ENCODE measurements around the gene PCDHA4.
"Not testable (repeated sequence)": the region's sequence is repeated elsewhere in the genome, so short reads cannot be mapped to it uniquely, and the experiment has no call there.

Gene PCDHA4

GRCh38 chr5:140806834-140807775 is at the start of gene PCDHA4:
PCDHA4 (plus strand) TSS chr5:140807068.
- Histone ChIP-seq H3K4me3 (ENCODE audit: low read depth, low read length) (peak within 1 kb of the TSS; percentile 83), H3K27ac (ENCODE audit: low read depth, low read length) (no peak within 1 kb of the TSS), H3K9ac (ENCODE audit: low read depth, low read length) (peak within 1 kb of the TSS; percentile 80), H3K9me3 (ENCODE audit: control insufficient read depth, insufficient read depth, low read length) (peaks cover 6% of the 10 kb centered on the region; the same call in 1 of the 2 replicates), H3K36me3 (ENCODE audit: control insufficient read depth, insufficient read depth, low read length) (no peaks in the 10 kb centered on the region), H3K4me1 (ENCODE audit: control insufficient read depth, insufficient read depth, low read length) (no peaks in the 10 kb centered on the region), H3K27me3 (ENCODE audit: control insufficient read depth, insufficient read depth, low read length) (no peaks in the 10 kb centered on the region)

DNA sequence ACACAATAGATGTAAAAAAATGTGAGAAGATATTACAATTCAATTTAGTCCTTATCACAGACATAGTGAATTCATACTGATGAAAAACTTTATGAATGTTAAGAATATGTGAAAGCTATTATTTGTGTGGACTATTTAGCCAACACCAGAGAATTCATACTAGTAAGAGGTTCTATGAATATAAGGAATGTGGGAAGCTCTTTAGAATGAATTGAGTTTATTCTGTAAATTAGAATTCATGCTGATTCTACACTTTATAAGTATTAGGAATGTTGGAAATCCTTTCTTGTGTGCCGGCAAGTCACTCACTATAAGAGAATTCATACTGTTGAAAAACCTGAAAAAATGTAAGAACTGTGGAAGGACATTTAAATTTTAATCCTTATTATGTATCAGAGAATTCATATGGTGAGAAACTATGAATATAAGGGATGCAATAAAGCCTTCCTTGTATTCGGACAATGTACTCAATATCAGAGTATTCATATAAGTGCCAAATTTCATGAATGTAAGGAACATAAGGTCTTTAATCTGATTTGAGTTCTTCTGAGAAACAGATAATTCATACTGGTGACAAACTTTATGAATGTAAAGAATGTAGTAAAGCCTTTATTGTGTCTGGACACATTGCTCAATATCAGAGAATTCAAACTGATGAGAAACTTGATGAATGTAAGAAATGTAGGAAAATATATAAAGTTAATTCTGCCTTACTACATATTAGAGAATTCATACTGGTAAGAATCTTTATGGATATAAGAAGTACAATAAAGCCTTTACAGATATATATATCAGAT is 42.5 kb upstream of the PCDHA4 start:
- H3K27ac ChIP-seq (ENCODE audit: low read depth, low read length), result no peak overlapping the region
- no peak overlapping the region for H3K9ac ChIP-seq (ENCODE audit: low read depth, low read length)
- no peak overlapping the region for H3K4me3 ChIP-seq (ENCODE audit: low read depth, low read length)
- no peaks in the 10 kb centered on the region for H3K27me3 ChIP-seq (ENCODE audit: control insufficient read depth, insufficient read depth, low read length)
- no peaks in the 10 kb centered on the region for H3K36me3 ChIP-seq (ENCODE audit: control insufficient read depth, insufficient read depth, low read length)
- H3K9me3 ChIP-seq (ENCODE audit: control insufficient read depth, insufficient read depth, low read length), result peaks cover 75% of the 10 kb centered on the region
- H3K4me1 ChIP-seq (ENCODE audit: control insufficient read depth, insufficient read depth, low read length), result no peaks in the 10 kb centered on the region

GRCh38 chr5:140767444-140767843 is 39.4 kb upstream of the PCDHA4 start:
- no peaks in the 10 kb centered on the region for H3K36me3 ChIP-seq (ENCODE audit: control insufficient read depth, insufficient read depth, low read length)
- H3K27me3 ChIP-seq (ENCODE audit: control insufficient read depth, insufficient read depth, low read length), result no peaks in the 10 kb centered on the region
- H3K4me1 ChIP-seq (ENCODE audit: control insufficient read depth, insufficient read depth, low read length), result no peaks in the 10 kb centered on the region
- H3K27ac ChIP-seq (ENCODE audit: low read depth, low read length), result no peak overlapping the region
- H3K4me3 ChIP-seq (ENCODE audit: low read depth, low read length), result no peak overlapping the region
- H3K9ac ChIP-seq (ENCODE audit: low read depth, low read length), result no peak overlapping the region
- H3K9me3 ChIP-seq (ENCODE audit: control insufficient read depth, insufficient read depth, low read length), result peaks cover 89% of the 10 kb centered on the region

GRCh38 chr5:140780512-140780911 is 26.4 kb upstream of the PCDHA4 start:
- Histone ChIP-seq H3K27me3 (ENCODE audit: control insufficient read depth, insufficient read depth, low read length) (no peaks in the 10 kb centered on the region), H3K4me3 (ENCODE audit: low read depth, low read length) (no peak overlapping the region), H3K27ac (ENCODE audit: low read depth, low read length) (no peak overlapping the region), H3K9ac (ENCODE audit: low read depth, low read length) (no peak overlapping the region), H3K9me3 (ENCODE audit: control insufficient read depth, insufficient read depth, low read length) (peaks cover 68% of the 10 kb centered on the region), H3K4me1 (ENCODE audit: control insufficient read depth, insufficient read depth, low read length) (no peaks in the 10 kb centered on the region), H3K36me3 (ENCODE audit: control insufficient read depth, insufficient read depth, low read length) (no peaks in the 10 kb centered on the region)

DNA sequence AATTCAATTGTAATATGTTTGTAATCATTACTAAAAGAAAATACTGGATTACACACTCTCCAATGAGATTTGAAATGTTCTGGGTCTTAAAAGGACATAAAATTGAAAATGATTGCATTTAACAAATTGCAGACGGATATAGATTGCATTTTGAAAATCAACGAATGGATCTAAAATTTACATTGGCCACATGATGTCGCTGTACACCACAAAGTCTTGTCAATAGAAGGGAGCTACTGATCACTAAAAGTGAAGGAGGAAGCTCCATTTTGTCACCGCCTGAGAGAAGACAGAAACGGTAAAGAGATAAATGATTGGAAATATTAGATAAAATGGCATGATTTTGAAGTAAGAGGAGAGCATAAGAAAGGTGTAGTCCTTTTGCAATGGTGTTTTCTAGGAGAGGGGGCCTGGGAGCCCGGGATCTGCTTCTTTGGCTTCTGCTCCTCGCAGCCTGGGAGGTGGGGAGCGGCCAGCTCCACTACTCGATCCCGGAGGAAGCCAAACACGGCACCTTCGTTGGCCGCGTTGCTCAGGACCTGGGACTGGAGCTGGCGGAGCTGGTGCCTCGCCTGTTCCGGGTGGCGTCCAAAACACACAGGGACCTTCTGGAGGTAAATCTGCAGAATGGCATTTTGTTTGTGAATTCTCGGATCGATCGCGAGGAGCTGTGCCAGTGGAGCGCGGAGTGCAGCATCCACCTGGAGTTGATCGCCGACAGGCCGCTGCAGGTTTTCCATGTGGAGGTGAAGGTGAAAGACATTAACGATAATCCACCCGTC is 20.8 kb upstream of the PCDHA4 start, which contains the start of gene PCDHA1:
Gene PCDHA1 (plus strand): TSS at position 236 of the 782 bp plus-strand sequence.
- H3K4me1 ChIP-seq (ENCODE audit: control insufficient read depth, insufficient read depth, low read length), result no peaks in the 10 kb centered on the region
- no peaks in the 10 kb centered on the region for H3K36me3 ChIP-seq (ENCODE audit: control insufficient read depth, insufficient read depth, low read length)
- H3K4me3 ChIP-seq (ENCODE audit: low read depth, low read length), result no peak within 1 kb of the TSS
- no peaks in the 10 kb centered on the region for H3K27me3 ChIP-seq (ENCODE audit: control insufficient read depth, insufficient read depth, low read length)
- H3K27ac ChIP-seq (ENCODE audit: low read depth, low read length), result no peak within 1 kb of the TSS
- H3K9ac ChIP-seq (ENCODE audit: low read depth, low read length), result no peak within 1 kb of the TSS
- peaks cover 48% of the 10 kb centered on the region for H3K9me3 ChIP-seq (ENCODE audit: control insufficient read depth, insufficient read depth, low read length)

DNA sequence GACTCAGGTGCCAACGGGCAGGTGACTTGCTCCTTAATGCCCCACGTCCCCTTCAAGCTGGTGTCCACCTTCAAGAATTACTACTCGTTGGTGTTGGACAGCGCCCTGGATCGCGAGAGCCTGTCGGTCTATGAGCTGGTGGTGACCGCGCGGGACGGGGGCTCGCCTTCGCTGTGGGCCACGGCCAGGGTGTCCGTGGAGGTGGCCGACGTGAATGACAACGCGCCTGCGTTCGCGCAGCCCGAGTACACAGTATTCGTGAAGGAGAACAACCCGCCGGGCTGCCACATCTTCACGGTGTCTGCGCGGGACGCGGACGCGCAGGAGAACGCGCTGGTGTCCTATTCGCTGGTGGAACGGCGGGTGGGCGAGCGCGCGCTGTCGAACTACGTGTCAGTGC is 19.4 kb upstream of the PCDHA4 start:
- peaks cover 39% of the 10 kb centered on the region for H3K9me3 ChIP-seq (ENCODE audit: control insufficient read depth, insufficient read depth, low read length)

DNA sequence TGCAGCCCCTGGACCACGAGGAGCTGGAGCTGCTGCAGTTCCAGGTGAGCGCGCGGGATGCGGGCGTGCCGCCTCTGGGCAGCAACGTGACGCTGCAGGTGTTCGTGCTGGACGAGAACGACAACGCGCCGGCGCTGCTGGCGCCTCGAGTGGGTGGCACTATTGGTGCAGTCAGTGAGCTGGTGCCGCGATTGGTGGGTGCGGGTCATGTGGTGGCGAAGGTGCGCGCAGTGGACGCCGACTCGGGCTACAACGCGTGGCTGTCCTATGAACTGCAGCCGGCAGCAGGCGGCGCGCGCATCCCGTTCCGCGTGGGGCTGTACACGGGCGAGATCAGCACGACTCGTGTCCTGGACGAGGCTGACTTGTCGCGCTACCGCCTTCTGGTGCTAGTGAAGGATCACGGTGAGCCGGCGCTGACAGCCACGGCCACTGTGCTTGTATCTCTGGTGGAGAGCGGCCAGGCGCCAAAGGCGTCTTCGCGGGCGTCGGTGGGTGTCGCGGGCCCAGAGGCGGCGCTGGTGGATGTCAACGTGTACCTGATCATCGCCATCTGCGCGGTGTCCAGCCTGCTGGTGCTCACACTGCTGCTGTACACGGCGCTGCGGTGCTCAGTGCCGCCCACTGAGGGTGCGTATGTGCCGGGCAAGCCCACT is 18.9 kb upstream of the PCDHA4 start:
- H3K27me3 ChIP-seq (ENCODE audit: control insufficient read depth, insufficient read depth, low read length); H3K27ac ChIP-seq (ENCODE audit: low read depth, low read length); H3K4me3 ChIP-seq (ENCODE audit: low read depth, low read length); H3K36me3 ChIP-seq (ENCODE audit: control insufficient read depth, insufficient read depth, low read length); H3K9ac ChIP-seq (ENCODE audit: low read depth, low read length); H3K4me1 ChIP-seq (ENCODE audit: control insufficient read depth, insufficient read depth, low read length): not testable (repeated sequence)
- peaks cover 34% of the 10 kb centered on the region for H3K9me3 ChIP-seq (ENCODE audit: control insufficient read depth, insufficient read depth, low read length)

More for the DNA sequence above, 19.4 kb upstream of the PCDHA4 start:
- H3K9ac ChIP-seq (ENCODE audit: low read depth, low read length); H3K4me1 ChIP-seq (ENCODE audit: control insufficient read depth, insufficient read depth, low read length); H3K27me3 ChIP-seq (ENCODE audit: control insufficient read depth, insufficient read depth, low read length); H3K4me3 ChIP-seq (ENCODE audit: low read depth, low read length); H3K36me3 ChIP-seq (ENCODE audit: control insufficient read depth, insufficient read depth, low read length); H3K27ac ChIP-seq (ENCODE audit: low read depth, low read length): not testable (repeated sequence)

DNA sequence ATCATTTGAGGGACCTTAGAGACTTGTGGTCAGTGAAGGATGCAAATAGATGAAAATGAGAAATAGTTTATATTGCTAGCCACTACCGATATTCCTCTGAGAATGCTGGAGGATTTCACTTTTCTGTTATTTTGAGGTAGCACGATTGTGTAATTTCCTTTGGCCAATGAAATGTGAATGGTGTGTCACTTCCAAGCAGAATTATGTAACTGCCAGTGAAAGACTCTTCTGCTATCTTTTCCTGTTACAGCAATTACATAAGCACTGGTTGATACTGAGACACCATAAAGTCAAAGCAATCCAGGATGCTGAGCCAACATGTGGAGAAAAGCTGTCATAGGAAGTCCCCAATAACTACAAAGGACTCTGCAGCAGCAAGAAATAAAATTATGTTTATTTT is 15.8 kb upstream of the PCDHA4 start:
- Histone ChIP-seq H3K27ac (ENCODE audit: low read depth, low read length) (no peak overlapping the region), H3K4me3 (ENCODE audit: low read depth, low read length) (no peak overlapping the region), H3K9ac (ENCODE audit: low read depth, low read length) (no peak overlapping the region), H3K4me1 (ENCODE audit: control insufficient read depth, insufficient read depth, low read length) (no peaks in the 10 kb centered on the region), H3K36me3 (ENCODE audit: control insufficient read depth, insufficient read depth, low read length) (no peaks in the 10 kb centered on the region), H3K9me3 (ENCODE audit: control insufficient read depth, insufficient read depth, low read length) (peaks cover 28% of the 10 kb centered on the region), H3K27me3 (ENCODE audit: control insufficient read depth, insufficient read depth, low read length) (no peaks in the 10 kb centered on the region)

DNA sequence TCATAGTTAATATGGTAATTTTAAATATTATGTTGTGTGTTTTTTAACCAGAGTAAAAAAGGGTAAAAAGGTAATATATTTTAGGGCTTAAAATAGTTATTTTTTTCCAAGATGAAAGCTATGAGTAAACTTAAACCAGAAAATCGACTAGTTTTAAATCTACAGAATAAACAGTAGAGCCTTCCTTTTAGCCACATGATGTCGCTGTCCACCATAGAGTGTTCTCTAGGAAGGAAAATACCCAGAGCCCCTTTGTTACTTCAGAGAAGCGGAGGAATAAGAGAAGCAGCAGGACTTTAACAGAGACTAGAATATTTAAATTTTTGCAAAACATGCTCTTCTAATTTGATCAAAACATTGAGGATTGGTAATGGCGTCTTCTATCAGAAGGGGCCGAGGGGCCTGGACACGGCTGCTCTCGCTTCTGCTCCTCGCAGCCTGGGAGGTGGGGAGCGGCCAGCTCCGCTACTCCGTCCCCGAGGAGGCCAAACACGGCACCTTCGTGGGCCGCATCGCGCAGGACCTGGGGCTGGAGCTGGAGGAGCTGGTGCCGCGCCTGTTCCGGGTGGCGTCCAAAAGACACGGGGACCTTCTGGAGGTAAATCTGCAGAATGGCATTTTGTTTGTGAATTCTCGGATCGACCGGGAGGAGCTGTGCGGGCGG is 12.1 kb upstream of the PCDHA4 start, which contains the start of gene PCDHA2:
Gene PCDHA2 (plus strand): TSS at position 258 of the 664 bp plus-strand sequence.
- Histone ChIP-seq H3K4me1 (ENCODE audit: control insufficient read depth, insufficient read depth, low read length) (no peaks in the 10 kb centered on the region), H3K27me3 (ENCODE audit: control insufficient read depth, insufficient read depth, low read length) (no peaks in the 10 kb centered on the region), H3K9ac (ENCODE audit: low read depth, low read length) (no peak within 1 kb of the TSS), H3K9me3 (ENCODE audit: control insufficient read depth, insufficient read depth, low read length) (peaks cover 12% of the 10 kb centered on the region), H3K36me3 (ENCODE audit: control insufficient read depth, insufficient read depth, low read length) (no peaks in the 10 kb centered on the region), H3K4me3 (ENCODE audit: low read depth, low read length) (peak within 1 kb of the TSS; percentile 71), H3K27ac (ENCODE audit: low read depth, low read length) (no peak within 1 kb of the TSS)

- H3K27ac ChIP-seq (ENCODE audit: low read depth, low read length), result no peak overlapping the region
- no peaks in the 10 kb centered on the region for H3K4me1 ChIP-seq (ENCODE audit: control insufficient read depth, insufficient read depth, low read length)
- H3K36me3 ChIP-seq (ENCODE audit: control insufficient read depth, insufficient read depth, low read length), result no peaks in the 10 kb centered on the region
- no peak overlapping the region for H3K9ac ChIP-seq (ENCODE audit: low read depth, low read length)
- peak overlapping the region; percentile 71 for H3K4me3 ChIP-seq (ENCODE audit: low read depth, low read length)
- H3K9me3 ChIP-seq (ENCODE audit: control insufficient read depth, insufficient read depth, low read length), result peaks cover 16% of the 10 kb centered on the region
- H3K27me3 ChIP-seq (ENCODE audit: control insufficient read depth, insufficient read depth, low read length), result no peaks in the 10 kb centered on the region
Measured at GRCh38 chr5:140795259-140795641, 11.6 kb upstream of the PCDHA4 start.
